IMR-90 (cell line): ENCODE measurements around the gene CLCA1.

Source experiments
- CTCF ChIP-seq: conservative IDR thresholded peaks from 2 replicates; pipeline ENCODE4 v1.5.1; 2012; ENCODE audit warnings: mild to moderate bottlenecking, low read depth, low read length, improper control_type of control experiment
- POLR2A ChIP-seq: IDR thresholded peaks from 2 replicates; pipeline ENCODE4 v1.6.1; 2012; ENCODE audit warnings: mild to moderate bottlenecking, low read depth, low read length

GRCh38 chr1:86466109-86466844 lies 2.5 kb upstream of the CLCA1 start:
- TF ChIP-seq POLR2A (no peak), CTCF (no peak)
